HG03354 (cell line): ENCODE data around the gene CCDC112.

Experiments
- ATAC-seq: cut with Tn5 transposase; IDR thresholded peaks from one replicate; pipeline ENCODE4 v1.9.1; 2021; ENCODE audit warnings: mild to moderate bottlenecking; ENCODE audit not compliant: unreplicated experiment, poor library complexity, severe bottlenecking

CCDC112 gene

GRCh38 chr5:115319007-115319406, 22.6 kb upstream of the CCDC112 start:
- no peak for ATAC-seq

GRCh38 chr5:115317736-115318135, 21.3 kb upstream of the CCDC112 start:
- no peak for ATAC-seq

GRCh38 chr5:115317320-115317719, 20.9 kb upstream of the CCDC112 start:
- no peak for ATAC-seq

GRCh38 chr5:115313632-115314031, 17.2 kb upstream of the CCDC112 start:
- ATAC-seq, result no peak

GRCh38 chr5:115313052-115313451, 16.6 kb upstream of the CCDC112 start:
- no peak for ATAC-seq

GRCh38 chr5:115309751-115310370, 13.4 kb upstream of the CCDC112 start:
- ATAC-seq, result peak; percentile 63

- ATAC-seq, result no peak
Measured at GRCh38 chr5:115308815-115309214, 12.4 kb upstream of the CCDC112 start.

- ATAC-seq, result peak; percentile 68
Measured at GRCh38 chr5:115306011-115306536, 9.6 kb upstream of the CCDC112 start.

GRCh38 chr5:115304496-115304895, 8.0 kb upstream of the CCDC112 start:
- ATAC-seq, result no peak

GRCh38 chr5:115298811-115299210, 2.4 kb upstream of the CCDC112 start:
- ATAC-seq, result no peak

GRCh38 chr5:115297031-115297430, 577 bp upstream of the CCDC112 start:
- no peak for ATAC-seq

- ATAC-seq, result peak; percentile 19
Measured at GRCh38 chr5:115295777-115296123, 704 bp downstream of the CCDC112 start.

- ATAC-seq, result no peak
Measured at GRCh38 chr5:115291397-115291796, 5.1 kb downstream of the CCDC112 start.

- ATAC-seq, result no peak
Measured at GRCh38 chr5:115289104-115289503, 7.3 kb downstream of the CCDC112 start.

GRCh38 chr5:115284021-115284420, 12.4 kb downstream of the CCDC112 start:
- no peak for ATAC-seq

GRCh38 chr5:115282131-115282530, 14.3 kb downstream of the CCDC112 start:
- no peak for ATAC-seq

- ATAC-seq, result no peak
Measured at GRCh38 chr5:115274584-115274983, 21.9 kb downstream of the CCDC112 start.

- no peak for ATAC-seq
Measured at GRCh38 chr5:115272297-115272958, 24.0 kb downstream of the CCDC112 start.

- ATAC-seq, result peak; percentile 64
Measured at GRCh38 chr5:115271295-115272050, 25.0 kb downstream of the CCDC112 start.

GRCh38 chr5:115267617-115268016, 28.8 kb downstream of the CCDC112 start:
- ATAC-seq, result no peak

GRCh38 chr5:115265220-115265619, 31.2 kb downstream of the CCDC112 start:
- no peak for ATAC-seq
